Nephron progenitor cell (in vitro differentiated cells): ENCODE data around the gene GNA12.

Source experiments
- DNase-seq: peaks from one replicate; pipeline ENCODE4 v3.0.0; 2021
- H3K27ac Mint-ChIP-seq: 2 replicates; pipeline ENCODE4 v1.8.0; 2021; ENCODE audit warnings: mild to moderate bottlenecking, moderate library complexity, mixed read lengths
- H3K27me3 Mint-ChIP-seq: 2 replicates; pipeline ENCODE4 v1.8.0; 2021; ENCODE audit warnings: mild to moderate bottlenecking, low read depth, mixed read lengths; ENCODE audit not compliant: poor library complexity
- H3K36me3 Mint-ChIP-seq: 2 replicates; pipeline ENCODE4 v1.8.0; 2021; ENCODE audit warnings: low read depth, mixed read lengths
- H3K4me1 Mint-ChIP-seq: 2 replicates; pipeline ENCODE4 v1.8.0; 2021; ENCODE audit warnings: mixed read lengths
- H3K4me3 Mint-ChIP-seq: 2 replicates; pipeline ENCODE4 v1.8.0; 2021; ENCODE audit warnings: mild to moderate bottlenecking, moderate library complexity, mixed read lengths
- H3K9me3 Mint-ChIP-seq: 2 replicates; pipeline ENCODE4 v1.8.0; 2021; ENCODE audit warnings: mild to moderate bottlenecking, moderate library complexity, mixed read lengths
- TF ChIP-seq, protein P1 (sequence below): fragments of 200-600 bp; sonication (generic); IDR thresholded peaks from 2 replicates; pipeline ENCODE4 v1.5.0; 2021; ENCODE audit warnings: antibody characterized with exemption

The GNA12 gene

DNA sequence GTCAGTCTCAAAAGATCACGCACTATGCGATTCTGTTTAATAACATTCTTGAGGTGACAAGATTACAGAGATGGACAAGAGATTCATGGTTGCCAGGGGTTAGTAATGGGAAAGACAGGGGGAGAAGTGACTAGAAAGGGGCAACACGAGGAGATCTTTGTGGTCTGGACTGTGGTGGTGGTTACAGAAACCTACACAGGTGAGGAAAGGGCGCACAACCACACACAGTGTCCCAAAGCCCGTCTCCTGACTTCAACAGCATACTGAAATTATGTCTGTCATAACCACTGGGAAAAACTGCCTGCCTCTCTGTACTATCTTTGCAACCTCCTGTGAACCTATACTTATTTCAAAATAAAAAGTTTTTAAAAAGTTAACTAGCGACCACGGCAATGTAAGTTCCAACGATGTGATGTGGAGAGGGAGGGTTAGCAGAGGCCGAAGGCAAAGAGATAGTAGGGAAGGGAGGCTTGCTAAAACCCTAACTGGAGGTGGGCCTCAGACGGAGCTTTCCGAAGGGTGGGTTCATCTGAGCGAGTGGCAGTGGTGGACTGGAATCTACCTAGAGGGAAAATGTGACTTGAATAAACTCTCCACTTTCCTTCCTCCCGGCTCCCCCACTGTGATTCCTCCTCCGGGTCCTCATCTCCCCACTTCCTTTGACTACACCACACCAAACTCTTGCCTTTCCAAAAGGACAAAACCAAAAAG, 43.7 kb downstream of the GNA12 start:
- peak overlapping the region; percentile 14 for H3K27ac Mint-ChIP-seq
- no peak overlapping the region for H3K4me3 Mint-ChIP-seq
- H3K27me3 Mint-ChIP-seq: no peaks in the 10 kb centered on the region
- H3K36me3 Mint-ChIP-seq: peaks cover 30% of the 10 kb centered on the region
- H3K9me3 Mint-ChIP-seq: peaks cover 7% of the 10 kb centered on the region
- peaks cover 58% of the 10 kb centered on the region for H3K4me1 Mint-ChIP-seq
- TF ChIP-seq, protein P1, sequence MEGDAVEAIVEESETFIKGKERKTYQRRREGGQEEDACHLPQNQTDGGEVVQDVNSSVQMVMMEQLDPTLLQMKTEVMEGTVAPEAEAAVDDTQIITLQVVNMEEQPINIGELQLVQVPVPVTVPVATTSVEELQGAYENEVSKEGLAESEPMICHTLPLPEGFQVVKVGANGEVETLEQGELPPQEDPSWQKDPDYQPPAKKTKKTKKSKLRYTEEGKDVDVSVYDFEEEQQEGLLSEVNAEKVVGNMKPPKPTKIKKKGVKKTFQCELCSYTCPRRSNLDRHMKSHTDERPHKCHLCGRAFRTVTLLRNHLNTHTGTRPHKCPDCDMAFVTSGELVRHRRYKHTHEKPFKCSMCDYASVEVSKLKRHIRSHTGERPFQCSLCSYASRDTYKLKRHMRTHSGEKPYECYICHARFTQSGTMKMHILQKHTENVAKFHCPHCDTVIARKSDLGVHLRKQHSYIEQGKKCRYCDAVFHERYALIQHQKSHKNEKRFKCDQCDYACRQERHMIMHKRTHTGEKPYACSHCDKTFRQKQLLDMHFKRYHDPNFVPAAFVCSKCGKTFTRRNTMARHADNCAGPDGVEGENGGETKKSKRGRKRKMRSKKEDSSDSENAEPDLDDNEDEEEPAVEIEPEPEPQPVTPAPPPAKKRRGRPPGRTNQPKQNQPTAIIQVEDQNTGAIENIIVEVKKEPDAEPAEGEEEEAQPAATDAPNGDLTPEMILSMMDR: no peak
- no peak for DNase-seq

DNA sequence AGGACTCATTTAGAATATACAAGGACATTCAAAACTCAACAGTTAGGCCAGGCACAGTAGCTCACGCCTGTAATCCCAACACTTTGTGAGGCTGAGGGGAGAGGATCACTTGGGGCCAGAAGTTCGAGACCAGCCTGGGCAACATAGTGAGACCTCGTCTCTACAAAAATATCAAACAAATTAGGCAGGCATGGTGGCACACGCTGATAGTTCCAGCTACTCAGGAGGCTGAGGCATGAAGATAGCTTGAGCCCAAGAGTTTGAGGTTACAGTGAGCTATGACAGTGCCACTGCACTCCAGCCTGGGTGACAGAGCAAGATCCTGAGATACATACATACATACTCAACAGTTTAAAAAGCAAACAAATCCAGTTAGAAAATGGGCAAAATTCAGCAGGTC, 44.9 kb downstream of the GNA12 start:
- Mint-ChIP-seq H3K4me1 (peaks cover 54% of the 10 kb centered on the region), H3K27ac (no peak overlapping the region)

DNA sequence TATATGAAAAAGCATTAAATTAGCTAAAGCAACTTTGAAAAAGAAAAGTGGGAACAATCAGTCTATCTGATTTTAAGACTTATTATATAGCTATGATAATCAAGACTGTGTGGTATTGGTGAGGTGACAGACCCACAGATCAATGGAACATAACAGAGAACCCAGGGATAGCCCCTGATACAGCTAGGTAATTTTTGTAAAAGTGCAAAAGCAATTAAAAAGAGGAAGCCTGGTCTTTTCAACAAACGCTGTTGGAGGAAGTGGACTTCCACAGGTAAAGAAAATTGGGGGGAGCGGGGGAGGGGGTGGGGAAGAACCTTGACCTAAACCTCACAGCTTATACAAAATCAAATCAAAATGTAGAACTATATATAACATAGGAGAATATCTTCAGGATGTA, 45.4 kb downstream of the GNA12 start:
- DNase-seq: no peak
- Mint-ChIP-seq H3K27me3 (no peaks in the 10 kb centered on the region), H3K27ac (no peak overlapping the region), H3K36me3 (peaks cover 39% of the 10 kb centered on the region), H3K4me1 (peaks cover 48% of the 10 kb centered on the region), H3K4me3 (no peak overlapping the region), H3K9me3 (peaks cover 7% of the 10 kb centered on the region)
- TF ChIP-seq, protein P1: no peak

More for the DNA sequence above, 44.9 kb downstream of the GNA12 start:
- Mint-ChIP-seq H3K9me3 (peaks cover 7% of the 10 kb centered on the region), H3K4me3 (no peak overlapping the region), H3K27me3 (no peaks in the 10 kb centered on the region), H3K36me3 (peaks cover 34% of the 10 kb centered on the region)
- DNase-seq: no peak
- TF ChIP-seq, protein P1: no peak

DNA sequence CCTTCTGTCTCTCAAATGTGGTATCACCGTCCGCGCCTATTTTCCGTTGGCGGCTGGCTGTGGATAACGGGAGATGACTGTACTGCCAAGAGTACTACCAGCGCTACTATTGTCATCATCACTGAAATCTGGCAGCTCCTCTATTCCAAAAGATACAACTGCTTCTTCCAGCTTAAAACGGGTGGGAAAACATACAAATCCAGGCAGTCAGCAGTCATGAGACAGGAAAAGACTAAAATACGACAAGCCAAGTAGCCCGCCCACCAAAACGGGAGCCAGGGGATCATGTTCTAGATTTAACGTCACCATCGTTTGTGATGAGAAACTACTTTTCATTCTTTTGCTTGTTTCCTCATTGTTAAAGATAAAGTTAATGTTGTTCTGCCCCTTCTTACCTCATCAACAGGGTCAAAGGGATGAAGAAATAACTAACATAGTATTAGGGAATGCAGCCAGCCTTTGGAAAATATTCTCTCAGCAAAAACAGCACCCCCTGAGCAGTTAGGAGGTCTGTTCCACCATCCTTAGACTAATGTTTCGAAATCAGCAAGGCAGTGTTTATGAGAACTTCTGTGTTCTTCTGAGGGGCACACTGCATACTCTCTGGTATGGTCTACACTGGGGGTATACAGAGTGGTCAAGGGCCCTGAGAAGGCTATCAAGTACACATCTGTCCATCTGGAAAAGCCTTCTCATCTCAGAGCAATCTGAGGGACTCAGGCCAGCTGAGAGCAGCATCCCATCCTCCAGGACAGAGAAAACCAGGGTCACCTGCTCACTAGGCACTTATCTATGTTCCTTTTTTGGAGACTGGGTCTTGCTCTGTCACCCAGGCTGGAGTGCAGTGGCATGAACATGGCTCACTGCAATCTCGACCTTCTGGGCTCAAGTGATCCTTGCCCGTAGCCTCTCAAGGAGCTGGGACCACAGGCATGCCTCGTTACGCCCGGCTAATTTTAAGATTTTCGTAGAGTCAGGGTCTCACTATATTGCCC, 47.5 kb downstream of the GNA12 start:
- no peak overlapping the region for H3K4me3 Mint-ChIP-seq
- peaks cover 28% of the 10 kb centered on the region for H3K4me1 Mint-ChIP-seq
- H3K9me3 Mint-ChIP-seq: peaks cover 7% of the 10 kb centered on the region
- H3K27me3 Mint-ChIP-seq: no peaks in the 10 kb centered on the region
- H3K36me3 Mint-ChIP-seq: peaks cover 59% of the 10 kb centered on the region
- H3K27ac Mint-ChIP-seq: peak overlapping the region; percentile 47
- TF ChIP-seq, protein P1: no peak
- DNase-seq: no peak

DNA sequence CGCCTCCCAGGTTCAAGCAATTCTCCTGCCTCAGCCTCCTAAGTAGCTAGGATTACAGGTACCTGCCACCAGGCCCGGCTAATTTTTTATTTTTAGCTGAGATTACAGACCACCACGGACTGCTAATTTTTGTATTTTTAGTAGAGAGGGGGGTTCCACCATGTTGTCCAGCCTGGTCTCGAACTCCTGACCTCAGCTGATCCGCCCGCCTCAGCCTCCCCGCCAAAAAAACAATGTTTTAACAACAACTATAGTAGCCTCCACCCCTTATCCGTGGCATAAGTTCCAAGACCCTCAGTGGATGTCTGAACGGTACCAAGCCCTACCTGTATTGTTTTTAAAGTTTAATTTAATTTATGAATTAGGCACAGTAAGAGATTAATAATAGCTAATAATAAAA, 48.2 kb downstream of the GNA12 start:
- H3K9me3 Mint-ChIP-seq: peaks cover 3% of the 10 kb centered on the region
- H3K27me3 Mint-ChIP-seq: no peaks in the 10 kb centered on the region
- no peak overlapping the region for H3K27ac Mint-ChIP-seq
- peaks cover 20% of the 10 kb centered on the region for H3K4me1 Mint-ChIP-seq
- DNase-seq: no peak
- TF ChIP-seq, protein P1: no peak
- H3K36me3 Mint-ChIP-seq: peaks cover 55% of the 10 kb centered on the region
- H3K4me3 Mint-ChIP-seq: no peak overlapping the region
